Activated CD8-positive, alpha-beta T cell treated with anti-CD3 and anti-CD28 coated beads for 36 hours (primary cell): ENCODE results near the gene AGPAT3. TPM values are rescaled to one million over a fixed set of nuclear protein-coding genes. Genes with fewer than 3 reads are reported as not detected.
A peak's percentile ranks its signal among the peaks of the same experiment; 100 is the strongest.

Experiments
- ATAC-seq: fragments of 200-7000 bp; cut with Tn5 transposase; one replicate; pipeline ENCODE4 v1.10.0; 2021; ENCODE audit warnings: mild to moderate bottlenecking, moderate library complexity
- CTCF ChIA-PET: fragments of 350-600 bp; sonication (Branson Sonifier 250); formaldehyde crosslinking; loops from one replicate; lab custom pipeline; 2021; ENCODE audit warnings: antibody characterized with exemption; lab: Charles Lee
- POLR2A ChIA-PET: fragments of 350-600 bp; sonication (Branson Sonifier 250); formaldehyde crosslinking; loops from one replicate; lab custom pipeline; 2021; ENCODE audit warnings: antibody characterized with exemption; lab: Charles Lee
- DNase-seq: peaks from one replicate; pipeline ENCODE4 v3.0.0-alpha.2; 2020
- H3K27ac Mint-ChIP-seq: one replicate; pipeline ENCODE4 v1.8.0; 2021; ENCODE audit warnings: mild to moderate bottlenecking, mixed read lengths
- H3K27me3 Mint-ChIP-seq: one replicate; pipeline ENCODE4 v1.8.0; 2021; ENCODE audit warnings: mixed read lengths
- H3K36me3 Mint-ChIP-seq: one replicate; pipeline ENCODE4 v1.8.0; 2021; ENCODE audit warnings: low read depth, mixed read lengths
- H3K4me1 Mint-ChIP-seq: one replicate; pipeline ENCODE4 v1.8.0; 2021; ENCODE audit warnings: low read depth, mixed read lengths
- H3K4me3 Mint-ChIP-seq: one replicate; pipeline ENCODE4 v1.8.0; 2021; ENCODE audit warnings: mild to moderate bottlenecking, moderate library complexity, mixed read lengths
- H3K9me3 Mint-ChIP-seq: one replicate; pipeline ENCODE4 v1.8.0; 2021; ENCODE audit warnings: mixed read lengths
- intact Hi-C: fragments of 100-400 bp; cut with micrococcal nuclease; formaldehyde crosslinking; loops from one replicate; pipeline ENCODE4 v1.10.0; 2022
- total RNA-seq, 2 experiments: library from RNA; stranded (reverse); gene quantifications; one replicate each; pipeline ENCODE4 v1.2.3, GENCODE V29; 2021
- TF ChIP-seq, protein P1 (sequence below): fragments of 200-600 bp; IDR thresholded peaks from one replicate; pipeline ENCODE4 v1.8.0; 2022; ENCODE audit warnings: antibody characterized with exemption, mild to moderate bottlenecking

Gene AGPAT3
- total RNA-seq, 2 experiments from 2014 or later = 59.3 to 62.2 TPM

DNA sequence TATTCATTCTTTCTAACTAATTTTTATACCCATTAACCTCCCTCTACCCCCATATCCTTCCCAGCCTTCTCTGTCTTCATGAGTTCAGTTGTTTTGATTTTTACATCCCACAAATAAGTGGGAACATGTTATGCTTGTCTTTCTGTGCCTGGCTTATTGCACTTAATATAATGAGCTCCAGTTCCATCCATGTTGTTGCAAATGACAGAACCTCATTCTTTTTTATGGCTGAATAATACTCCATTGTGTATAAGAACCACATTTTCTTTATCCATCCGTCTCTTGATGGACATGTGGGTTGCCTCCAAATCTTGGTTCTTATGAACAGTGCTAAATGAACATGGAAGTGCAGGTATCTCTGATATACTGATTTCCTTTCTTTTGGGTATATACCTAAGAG is 21.5 kb downstream of the AGPAT3 start:
- Mint-ChIP-seq H3K4me1 (peaks cover 53% of the 10 kb centered on the region), H3K27me3 (no peaks in the 10 kb centered on the region), H3K27ac (no peak overlapping the region), H3K9me3 (no peaks in the 10 kb centered on the region), H3K4me3 (no peak overlapping the region), H3K36me3 (peaks cover 27% of the 10 kb centered on the region)
- intact Hi-C loops = no loop called here
- TF ChIP-seq, protein P1, sequence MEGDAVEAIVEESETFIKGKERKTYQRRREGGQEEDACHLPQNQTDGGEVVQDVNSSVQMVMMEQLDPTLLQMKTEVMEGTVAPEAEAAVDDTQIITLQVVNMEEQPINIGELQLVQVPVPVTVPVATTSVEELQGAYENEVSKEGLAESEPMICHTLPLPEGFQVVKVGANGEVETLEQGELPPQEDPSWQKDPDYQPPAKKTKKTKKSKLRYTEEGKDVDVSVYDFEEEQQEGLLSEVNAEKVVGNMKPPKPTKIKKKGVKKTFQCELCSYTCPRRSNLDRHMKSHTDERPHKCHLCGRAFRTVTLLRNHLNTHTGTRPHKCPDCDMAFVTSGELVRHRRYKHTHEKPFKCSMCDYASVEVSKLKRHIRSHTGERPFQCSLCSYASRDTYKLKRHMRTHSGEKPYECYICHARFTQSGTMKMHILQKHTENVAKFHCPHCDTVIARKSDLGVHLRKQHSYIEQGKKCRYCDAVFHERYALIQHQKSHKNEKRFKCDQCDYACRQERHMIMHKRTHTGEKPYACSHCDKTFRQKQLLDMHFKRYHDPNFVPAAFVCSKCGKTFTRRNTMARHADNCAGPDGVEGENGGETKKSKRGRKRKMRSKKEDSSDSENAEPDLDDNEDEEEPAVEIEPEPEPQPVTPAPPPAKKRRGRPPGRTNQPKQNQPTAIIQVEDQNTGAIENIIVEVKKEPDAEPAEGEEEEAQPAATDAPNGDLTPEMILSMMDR = no peak
- ATAC-seq = no peak
- ChIA-PET CTCF (no interaction called here), POLR2A (interaction anchor here (1.0 kb wide), 1 partner anchor 13 kb away, joined by 3 read pairs; no protein-coding TSS in a partner anchor)
- no peak for DNase-seq

DNA sequence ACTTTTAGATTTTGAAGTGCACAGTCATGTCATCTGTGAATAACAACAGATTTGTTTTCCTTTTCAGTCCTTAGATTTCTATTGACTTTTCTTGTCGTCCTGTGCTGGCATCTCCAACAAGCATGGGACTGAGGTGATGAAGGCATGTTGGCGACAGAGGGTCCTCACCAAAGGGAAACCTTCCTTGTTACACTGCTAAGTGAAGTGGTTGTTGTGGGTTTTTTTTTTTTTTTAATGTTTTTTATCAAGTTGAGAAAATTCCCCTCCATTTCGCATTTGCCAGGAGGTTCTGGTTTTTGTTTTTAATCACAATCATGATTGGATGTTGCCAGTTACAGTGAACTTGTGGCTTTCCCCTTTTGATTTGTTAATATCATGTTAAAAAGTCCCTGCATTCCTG is 24.0 kb downstream of the AGPAT3 start:
- Mint-ChIP-seq H3K4me1 (peaks cover 56% of the 10 kb centered on the region), H3K9me3 (peaks cover 2% of the 10 kb centered on the region), H3K27me3 (no peaks in the 10 kb centered on the region), H3K27ac (no peak overlapping the region), H3K4me3 (no peak overlapping the region), H3K36me3 (peaks cover 34% of the 10 kb centered on the region)
- TF ChIP-seq, protein P1 = no peak
- intact Hi-C loops = no loop called here
- ATAC-seq (no peak), DNase-seq (no peak)
- ChIA-PET POLR2A (no interaction called here), CTCF (no interaction called here)

DNA sequence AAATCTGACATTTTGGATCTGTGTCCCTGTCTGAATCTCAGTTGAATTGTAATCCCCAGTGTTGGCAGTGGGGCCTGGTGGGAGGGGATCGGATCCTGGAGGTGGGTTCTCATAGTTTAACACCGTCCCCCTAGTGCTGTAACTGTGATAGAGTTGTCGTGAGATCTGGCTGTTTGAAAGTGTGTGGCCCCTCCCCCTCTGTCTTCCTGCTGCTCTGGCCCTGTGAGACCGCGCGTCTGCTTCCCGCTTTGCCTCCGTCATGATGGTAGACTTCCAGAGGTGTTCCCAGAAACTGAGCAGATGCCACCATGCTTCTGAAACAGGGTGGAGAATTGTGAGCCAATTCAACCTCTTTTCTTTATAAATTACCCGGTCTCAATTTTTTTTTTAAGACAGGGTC is 25.0 kb downstream of the AGPAT3 start:
- peaks cover 2% of the 10 kb centered on the region for H3K9me3 Mint-ChIP-seq
- ATAC-seq (no peak), DNase-seq (no peak)
- no peak overlapping the region for H3K4me3 Mint-ChIP-seq
- no peaks in the 10 kb centered on the region for H3K27me3 Mint-ChIP-seq
- H3K4me1 Mint-ChIP-seq = peaks cover 56% of the 10 kb centered on the region
- CTCF ChIA-PET = no interaction called here
- peaks cover 34% of the 10 kb centered on the region for H3K36me3 Mint-ChIP-seq
- POLR2A ChIA-PET = no interaction called here
- TF ChIP-seq, protein P1 = no peak
- peak overlapping the region; percentile 59 for H3K27ac Mint-ChIP-seq
- intact Hi-C loops = no loop called here

DNA sequence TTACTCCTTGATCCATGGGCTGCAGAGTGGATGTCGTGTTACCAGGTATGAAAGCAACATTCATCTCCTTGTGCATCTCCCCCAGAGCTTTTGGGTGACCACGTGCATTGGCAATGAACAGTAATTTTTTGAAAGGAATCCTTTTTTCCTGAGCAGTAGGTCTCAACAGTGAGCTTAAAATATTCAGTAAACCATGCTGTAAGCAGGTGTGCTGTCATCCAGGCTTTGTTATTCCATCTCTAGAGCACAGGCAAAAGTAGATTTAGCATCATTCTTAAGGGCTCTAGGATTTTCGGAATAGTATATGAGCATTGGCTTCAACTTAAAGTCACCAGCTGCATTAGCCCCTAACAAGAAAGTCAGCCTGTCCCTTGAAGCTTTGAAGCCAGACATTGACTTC is 27.3 kb downstream of the AGPAT3 start:
- Mint-ChIP-seq H3K36me3 (peaks cover 24% of the 10 kb centered on the region), H3K4me1 (peaks cover 50% of the 10 kb centered on the region), H3K27ac (no peak overlapping the region), H3K4me3 (no peak overlapping the region), H3K27me3 (no peaks in the 10 kb centered on the region), H3K9me3 (peaks cover 2% of the 10 kb centered on the region)
- ATAC-seq = no peak
- ChIA-PET POLR2A (interaction anchor here (1.1 to 1.4 kb wide), 5 partner anchors 18 to 120 kb away, joined by 3 to 4 read pairs (median 3); partner anchors contain the start of gene TRAPPC10), CTCF (interaction anchor here (0.8 to 2.2 kb wide), 6 partner anchors 10 to 83 kb away, joined by 3 to 8 read pairs (median 5); no protein-coding TSS in a partner anchor)
- intact Hi-C loops = no loop called here
- DNase-seq = no peak
- TF ChIP-seq, protein P1 = no peak

DNA sequence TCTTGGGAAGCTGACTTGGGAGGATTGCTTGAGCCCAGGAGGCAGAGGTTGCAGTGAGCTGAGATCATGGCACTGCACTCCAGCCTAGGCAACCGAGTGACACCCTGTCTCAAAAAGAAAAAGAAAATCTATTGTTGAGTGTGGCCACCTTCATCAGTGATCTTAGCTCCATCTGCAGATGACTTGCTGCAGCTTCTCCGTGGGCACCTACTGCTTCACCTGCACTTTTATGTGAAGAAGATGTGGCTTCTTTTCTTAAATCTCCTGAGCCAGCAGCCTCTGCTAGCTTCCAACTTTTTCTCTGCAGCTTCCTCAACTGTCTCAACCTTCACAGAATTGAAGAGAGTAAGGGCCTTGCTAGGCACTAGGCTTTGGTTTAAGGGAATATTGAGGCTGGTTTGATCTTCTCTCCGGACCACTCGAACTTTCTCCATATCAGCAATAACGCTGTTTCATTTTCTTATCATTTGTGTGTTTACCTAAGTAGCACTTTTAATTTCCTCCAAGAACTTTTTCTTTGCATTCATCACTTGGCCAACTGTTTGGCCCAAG is 28.0 kb downstream of the AGPAT3 start:
- peak overlapping the region; percentile 76 for H3K27ac Mint-ChIP-seq
- H3K4me3 Mint-ChIP-seq = peak overlapping the region; percentile 60
- ATAC-seq (peak; percentile 27), DNase-seq (no peak)
- peaks cover 50% of the 10 kb centered on the region for H3K4me1 Mint-ChIP-seq
- intact Hi-C loops = no loop called here
- peaks cover 2% of the 10 kb centered on the region for H3K9me3 Mint-ChIP-seq
- peaks cover 29% of the 10 kb centered on the region for H3K36me3 Mint-ChIP-seq
- POLR2A ChIA-PET = interaction anchor here (0.9 to 1.9 kb wide), 10 partner anchors 9 to 119 kb away, joined by 3 to 8 read pairs (median 3); partner anchors contain the start of gene TRAPPC10
- no peaks in the 10 kb centered on the region for H3K27me3 Mint-ChIP-seq
- TF ChIP-seq, protein P1 = no peak
- CTCF ChIA-PET = interaction anchor here (1.1 to 2.2 kb wide), 6 partner anchors 19 to 405 kb away, joined by 3 to 8 read pairs (median 5); no protein-coding TSS in a partner anchor
